COR-L47 (cell line): ENCODE data around the gene GABBR2.

Experiments used
- DNase-seq: peaks from one replicate; lab custom pipeline; 2025; lab: John Stamatoyannopoulos, UW

Gene GABBR2

DNA sequence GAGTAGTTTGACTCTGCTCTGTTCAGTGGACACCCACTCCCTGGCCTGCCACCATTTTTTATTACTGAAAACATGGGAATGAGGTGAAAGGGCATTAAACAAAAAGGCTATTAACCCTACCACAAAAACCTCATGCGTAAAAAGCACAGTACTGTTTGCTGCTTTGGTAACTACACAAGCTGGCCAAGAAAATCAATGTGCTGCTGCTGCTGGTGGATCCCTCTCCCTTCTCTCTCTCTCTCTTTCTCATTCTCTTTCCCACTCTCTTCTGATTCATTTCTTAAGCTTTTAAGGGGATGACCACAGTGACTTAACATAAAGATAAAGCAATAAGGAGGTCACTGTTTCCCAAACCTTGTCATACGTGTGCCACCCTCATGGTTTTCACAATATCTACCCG lies 270.1 kb downstream of the GABBR2 start:
- DNase-seq = no peak

DNA sequence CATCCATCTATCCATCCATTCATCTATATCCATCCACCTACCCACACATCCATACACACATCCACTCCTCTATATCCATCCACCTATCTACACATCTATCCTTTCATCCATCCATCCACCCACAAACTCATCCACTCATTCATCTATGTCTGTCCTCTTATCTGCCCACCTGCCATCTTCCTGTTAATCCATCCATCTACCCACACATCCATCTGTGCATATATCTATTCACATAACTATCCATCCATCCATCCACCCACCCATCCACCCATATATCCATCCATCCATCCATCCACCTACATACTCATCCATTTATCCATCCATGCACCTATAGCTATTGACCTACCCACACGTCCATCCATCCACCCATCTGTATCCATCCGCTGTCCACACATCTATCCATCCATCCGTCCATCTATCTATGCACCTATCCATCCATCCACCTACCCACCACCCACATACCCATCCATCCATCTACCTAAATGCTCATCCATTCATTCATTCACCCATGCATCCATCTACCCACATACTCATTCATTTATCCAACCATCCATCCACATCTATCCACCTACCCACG lies 271.2 kb downstream of the GABBR2 start:
- DNase-seq = no peak

DNA sequence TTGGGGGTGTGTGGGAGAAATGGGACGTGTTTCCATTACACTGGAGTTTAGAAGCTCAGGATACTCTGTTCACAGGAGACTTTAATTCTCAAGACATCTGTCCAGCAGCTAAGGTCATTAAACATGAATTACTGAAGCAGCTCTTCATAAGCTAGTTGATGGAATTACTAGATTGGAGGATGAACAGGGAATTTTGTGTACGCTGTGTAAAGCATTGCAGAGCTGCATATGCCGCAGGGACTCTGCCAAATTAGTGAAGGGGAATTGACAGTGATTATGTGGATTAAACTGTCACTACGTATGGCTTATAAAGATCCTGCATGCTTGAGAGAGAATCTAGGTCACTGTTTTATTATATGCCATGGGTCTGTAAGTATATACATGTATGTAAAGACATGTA lies 275.8 kb downstream of the GABBR2 start:
- DNase-seq = no peak

DNA sequence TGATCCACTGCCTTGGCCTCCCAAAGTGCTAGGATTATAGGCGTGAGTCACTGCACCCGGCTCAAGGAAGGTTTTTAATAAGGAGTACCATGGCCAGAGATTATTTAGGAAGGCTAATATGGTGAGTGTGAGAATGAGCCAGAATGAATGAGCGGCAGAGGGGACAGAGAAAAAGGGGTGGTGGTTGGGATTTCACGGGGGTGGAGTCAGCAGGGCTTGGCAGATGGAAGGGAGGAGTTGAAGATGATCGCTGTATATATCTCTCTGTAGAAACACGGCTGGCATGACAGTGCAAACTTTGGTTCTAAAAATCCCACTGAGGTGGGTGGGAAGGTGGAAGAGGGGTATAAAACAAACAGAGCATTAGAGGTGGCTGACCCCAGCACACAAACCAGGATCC lies 276.6 kb downstream of the GABBR2 start:
- no peak for DNase-seq

DNA sequence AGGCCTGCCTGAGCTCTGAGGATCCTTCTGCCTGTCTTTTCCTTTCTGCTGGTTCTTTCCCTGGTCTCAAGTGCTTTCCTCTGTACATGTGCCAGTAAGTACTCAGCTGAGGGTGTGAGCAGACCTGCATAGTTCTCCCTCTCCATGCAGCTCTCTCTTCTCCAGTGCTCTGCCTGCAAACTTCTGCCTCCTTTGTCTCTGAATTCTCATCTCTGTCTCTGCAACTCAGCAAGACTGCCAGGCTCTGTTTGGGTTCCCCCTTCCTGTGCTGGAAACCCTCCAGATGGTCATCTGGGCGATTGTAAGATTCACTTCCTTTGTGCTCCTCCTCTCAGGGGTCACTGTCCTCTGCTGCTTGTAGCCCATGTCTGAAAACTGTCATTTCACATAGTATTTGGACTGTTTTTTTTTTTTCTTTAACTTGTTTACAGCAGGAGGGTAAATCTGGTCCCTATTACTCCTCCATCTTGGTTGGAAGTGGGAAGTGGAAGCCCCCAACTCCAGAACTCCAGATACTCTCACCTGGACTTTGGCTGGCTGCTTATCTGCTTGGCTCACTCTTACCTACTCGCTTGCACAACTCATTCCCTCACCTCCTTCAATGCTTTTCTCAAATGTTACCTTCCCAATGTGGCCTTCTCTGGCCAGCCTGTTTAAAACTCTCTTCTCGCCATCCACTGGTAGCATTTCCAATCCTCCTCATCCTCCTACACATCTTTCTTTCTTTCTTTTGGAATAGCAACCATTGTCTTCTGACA lies 278.0 kb downstream of the GABBR2 start:
- no peak for DNase-seq

GRCh38 chr9:98429613-98430012 lies 279.1 kb downstream of the GABBR2 start:
- no peak for DNase-seq

- no peak for DNase-seq
These were observed 280.3 kb downstream of the GABBR2 start for GRCh38 chr9:98428454-98428853.

DNA sequence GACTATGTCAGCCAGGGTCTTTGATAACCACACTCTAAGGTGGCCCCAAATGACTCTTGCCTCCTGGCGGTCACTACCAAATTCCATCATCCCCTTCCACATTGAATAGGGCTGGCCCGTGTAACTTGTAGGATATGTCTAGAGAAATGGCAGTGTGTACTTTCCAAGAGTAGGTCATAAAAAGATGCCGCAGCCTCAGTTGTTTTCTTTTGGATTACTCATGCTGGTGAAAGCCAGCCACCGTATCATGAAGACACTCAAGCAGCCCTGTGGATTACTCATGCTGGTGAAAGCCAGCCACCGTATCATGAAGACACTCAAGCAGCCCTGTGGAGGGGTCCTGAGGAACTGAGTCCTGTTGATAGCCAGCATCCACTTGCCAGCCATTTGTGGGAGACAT lies 281.2 kb downstream of the GABBR2 start:
- no peak for DNase-seq

GRCh38 chr9:98425079-98425478 lies 283.7 kb downstream of the GABBR2 start:
- DNase-seq = no peak

GRCh38 chr9:98419260-98419603 lies 289.5 kb downstream of the GABBR2 start:
- DNase-seq = no peak

DNA sequence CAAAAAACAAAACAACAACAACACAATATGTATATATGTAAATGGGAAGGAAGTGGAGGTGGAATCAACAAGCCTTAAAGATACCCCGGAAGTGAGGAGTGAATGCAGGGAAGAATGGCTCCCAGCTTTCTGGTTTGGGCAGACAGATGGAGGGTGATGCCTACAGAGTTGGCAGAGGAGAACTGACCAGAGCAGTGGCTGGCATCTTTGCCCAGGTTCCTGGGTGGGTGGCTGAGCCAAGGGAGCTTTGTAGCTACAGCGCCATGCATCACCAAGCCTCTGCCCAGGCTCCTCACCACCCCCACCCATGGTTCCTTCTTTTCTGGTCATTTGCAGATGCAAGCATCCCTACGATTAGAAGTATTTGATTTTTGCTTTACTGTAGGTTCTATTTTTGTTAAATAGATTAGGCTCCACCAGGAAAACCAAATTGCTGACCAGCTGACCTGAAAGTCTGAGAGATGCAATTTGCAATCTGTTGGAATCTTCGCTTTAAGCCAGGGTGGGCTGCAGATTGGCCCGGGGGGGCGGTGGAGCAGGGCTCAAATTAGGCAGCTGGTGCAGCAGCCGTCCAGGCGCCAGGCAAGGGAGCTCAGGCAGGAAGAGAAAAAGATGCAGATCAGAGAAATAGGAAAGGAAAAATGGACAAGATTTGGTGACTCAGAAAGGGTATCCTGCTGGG lies 290.0 kb downstream of the GABBR2 start:
- DNase-seq = no peak

DNA sequence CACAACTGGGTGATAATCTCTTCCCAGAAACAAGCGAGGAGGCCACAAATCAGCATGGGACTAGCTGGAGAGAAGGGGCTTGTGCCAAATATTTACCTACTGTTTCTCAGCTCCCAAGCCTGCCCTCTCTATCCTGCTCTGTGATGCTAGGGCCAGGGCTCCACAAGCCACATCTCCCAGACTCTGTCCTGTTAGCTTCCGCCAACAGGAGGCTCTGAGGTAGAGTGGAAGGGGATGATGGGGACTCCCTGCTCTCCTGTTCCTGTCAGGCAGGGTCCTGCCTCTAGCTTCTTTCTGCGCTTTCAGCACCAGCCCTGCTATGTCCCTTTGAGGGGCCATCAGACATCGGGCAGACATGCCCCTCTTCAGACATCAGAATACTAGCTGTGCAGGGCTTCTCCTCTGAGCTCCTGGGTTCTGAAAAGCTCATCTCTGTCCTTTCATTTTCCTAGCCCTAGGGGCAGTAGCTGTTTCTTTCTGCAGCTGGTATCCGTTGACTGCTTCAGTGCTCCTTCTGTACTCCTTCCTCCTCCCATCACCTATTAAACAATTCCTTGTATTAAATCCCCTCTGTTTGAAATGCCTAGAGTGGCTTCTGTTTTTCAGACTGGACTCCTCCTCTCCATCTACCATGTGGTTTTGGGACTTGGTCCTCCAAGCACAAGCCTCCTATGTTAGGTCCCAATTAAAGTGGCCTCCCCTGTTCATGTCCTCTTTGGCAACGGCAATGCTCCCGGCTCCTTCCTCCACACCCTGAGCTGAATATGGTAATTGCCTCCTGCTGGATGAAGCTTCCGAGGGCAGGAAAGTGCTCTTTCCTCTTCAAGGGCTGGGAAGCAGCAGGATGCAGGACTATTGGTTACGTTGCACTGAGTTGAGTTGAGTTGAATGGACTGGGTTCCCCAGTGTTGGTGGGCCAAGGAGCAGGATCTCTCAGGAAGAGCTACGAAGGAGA lies 292.2 kb downstream of the GABBR2 start:
- no peak for DNase-seq

- no peak for DNase-seq
These were observed 293.0 kb downstream of the GABBR2 start for GRCh38 chr9:98415782-98416181.

DNA sequence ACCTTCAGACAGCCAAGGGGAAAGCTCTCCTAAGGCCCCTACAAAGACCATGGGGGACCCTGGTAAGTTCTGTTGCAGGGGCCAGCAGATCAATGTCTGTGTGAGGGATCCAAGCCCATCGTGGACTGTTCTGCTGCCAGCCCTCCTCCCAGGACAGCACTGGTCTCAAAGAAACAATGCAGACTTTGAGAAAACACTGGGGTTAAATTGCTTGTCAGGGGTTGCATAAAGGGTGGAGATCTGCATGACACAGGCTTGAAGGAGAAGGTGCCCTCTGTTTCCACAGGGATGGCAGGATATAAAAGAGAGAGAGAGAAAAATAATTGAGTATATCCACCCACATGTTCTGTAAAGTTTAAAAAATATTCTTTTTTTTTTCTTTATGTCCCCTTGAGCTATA lies 295.7 kb downstream of the GABBR2 start:
- DNase-seq = no peak

DNA sequence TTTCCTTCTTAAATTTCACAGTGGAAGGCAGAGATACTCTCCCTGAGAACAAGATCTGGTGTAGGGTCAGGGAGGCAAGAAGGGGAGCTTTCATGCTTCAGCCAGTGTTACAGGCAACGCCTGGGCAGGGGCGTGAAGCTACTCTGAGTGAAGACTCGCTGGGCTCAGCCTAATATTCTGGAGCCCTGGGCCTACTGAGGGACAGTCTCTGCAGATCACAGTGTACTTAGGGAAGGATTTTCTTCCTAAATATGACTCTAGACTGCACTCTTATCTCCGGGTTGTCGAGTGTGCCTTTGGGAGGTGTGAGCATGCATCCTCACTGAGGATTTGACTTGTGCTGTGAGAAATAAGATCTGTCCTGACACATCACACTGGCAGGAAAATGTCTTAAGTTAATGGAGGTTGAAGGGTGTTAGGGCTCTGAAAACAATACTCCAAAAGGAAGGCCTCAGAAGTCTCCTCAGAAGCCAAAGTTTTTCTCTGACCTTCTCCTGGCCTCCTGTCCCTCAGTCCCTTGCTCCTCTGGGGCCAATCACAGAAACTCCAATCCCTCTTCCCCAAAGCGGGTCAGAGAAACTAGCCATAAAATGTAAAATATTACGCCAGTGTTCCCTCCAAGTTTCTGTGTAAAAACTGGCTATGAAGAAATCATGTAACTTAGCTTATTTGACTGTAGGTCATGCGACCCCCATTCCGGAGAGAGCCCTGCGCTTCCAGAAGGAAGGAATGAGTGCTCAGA lies 296.5 kb downstream of the GABBR2 start:
- DNase-seq = no peak

- no peak for DNase-seq
These were observed 298.5 kb downstream of the GABBR2 start for GRCh38 chr9:98410185-98410697.

DNA sequence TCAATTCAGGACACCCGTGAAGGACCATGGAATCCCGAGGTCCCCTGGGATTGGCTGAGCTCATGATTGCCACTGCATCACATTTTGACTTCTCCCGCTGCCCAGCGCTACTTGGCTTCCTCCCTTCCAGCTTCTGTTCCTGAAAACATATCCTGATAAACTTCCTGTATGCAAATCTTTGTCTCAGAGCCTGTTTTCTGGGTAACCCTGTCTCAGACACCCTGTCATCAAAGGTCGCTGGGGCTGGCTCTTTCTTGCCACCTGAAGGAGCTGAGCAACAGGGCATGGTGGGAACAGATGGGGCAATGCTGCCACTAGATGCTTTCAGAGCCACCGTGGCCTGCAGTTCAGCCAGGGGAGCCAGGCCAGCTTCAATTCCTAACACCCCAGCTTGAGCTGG lies 299.0 kb downstream of the GABBR2 start:
- DNase-seq = no peak

- DNase-seq = no peak
These were observed 302.3 kb downstream of the GABBR2 start for GRCh38 chr9:98406469-98406868.

GRCh38 chr9:98404237-98404636 lies 304.5 kb downstream of the GABBR2 start:
- DNase-seq = no peak

- DNase-seq = no peak
These were observed 305.0 kb downstream of the GABBR2 start for GRCh38 chr9:98403715-98404114.
